ENCODE data around the gene CRIP3. TPM values are rescaled to one million over a fixed set of nuclear protein-coding genes. Genes with fewer than 3 reads are reported as not detected.

The CRIP3 gene
- total and polyA plus RNA-seq, 2 of the 13 experiments (the other 11 are each of a cell fraction or from before 2014, with no cell fraction given), result 6.3 to 9.3 TPM

DNA sequence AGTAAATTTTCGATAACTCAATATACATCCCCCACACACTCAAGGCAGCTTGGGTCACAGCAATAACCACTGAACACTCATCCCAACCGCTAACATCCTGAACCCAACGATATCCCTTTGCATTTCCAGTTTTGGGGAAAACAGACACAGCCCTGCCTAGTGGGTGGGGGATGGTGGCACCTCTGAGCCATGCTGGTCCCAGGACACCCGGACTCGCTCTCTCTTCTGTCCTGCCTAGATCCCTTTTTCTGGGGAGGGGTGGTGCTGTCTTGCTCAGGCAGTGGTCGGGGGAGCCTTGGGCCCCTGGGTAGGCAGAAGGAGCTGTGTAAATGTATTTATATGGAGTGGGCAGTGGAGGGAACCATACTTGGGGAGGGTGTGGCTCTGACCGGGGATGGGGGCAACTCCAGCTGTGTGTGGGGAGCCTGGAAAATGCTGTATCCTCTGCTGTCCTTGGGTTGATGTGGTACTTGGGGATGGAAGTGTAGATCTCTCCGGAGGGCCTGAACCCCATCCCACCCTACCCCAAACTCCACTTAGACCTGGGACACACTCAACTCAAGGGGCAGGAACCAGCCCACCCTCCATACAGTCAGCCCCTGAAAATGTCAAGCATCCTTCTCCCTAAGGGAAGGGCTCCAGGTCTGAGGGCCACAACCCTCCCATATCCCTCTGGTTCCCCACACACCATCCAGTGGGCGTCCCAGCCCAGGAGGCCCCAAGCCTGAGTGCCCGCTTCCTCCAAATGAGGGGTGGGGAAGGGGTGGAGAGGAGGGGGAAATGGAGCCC is 34.3 kb downstream of the CRIP3 start (continued):
- TF ChIP-seq RERE (CRISPR knock-in tag; IDR thresholded peaks at IDR 0.05; ENCODE audit: low read depth), result no peak
- TF ChIP-seq ZNF577 (CRISPR knock-in tag; IDR thresholded peaks at IDR 0.05; ENCODE audit: borderline replicate concordance, low read depth), result no peak
- TF ChIP-seq SOX6 (IDR thresholded peaks at IDR 0.05), result no peak
- TF ChIP-seq SOX6 (CRISPR knock-in tag; IDR thresholded peaks at IDR 0.05), result no peak
- TF ChIP-seq ZNF7 (CRISPR knock-in tag; IDR thresholded peaks at IDR 0.05), result no peak
- no peak; the same call in 1 of the 2 replicates for TF ChIP-seq KDM6A (CRISPR knock-in tag; IDR thresholded peaks at IDR 0.05; ENCODE audit: low read depth)
- TF ChIP-seq NR3C1 (CRISPR knock-in tag; IDR thresholded peaks at IDR 0.05), result no peak
- TF ChIP-seq POLR2AphosphoS5 (IDR thresholded peaks at IDR 0.05; ENCODE audit: low read depth, low read length), result no peak; the same call in 1 of the 2 replicates
- TF ChIP-seq DMAP1 (CRISPR knock-in tag; IDR thresholded peaks at IDR 0.05), result no peak
- no peak for TF ChIP-seq GLMP (CRISPR knock-in tag; IDR thresholded peaks at IDR 0.05; ENCODE audit: borderline replicate concordance)
- TF ChIP-seq NCOR1 (IDR thresholded peaks at IDR 0.05; ENCODE audit: borderline replicate concordance, low read length), result no peak
- no peak for TF ChIP-seq MEIS2 (CRISPR knock-in tag; IDR thresholded peaks at IDR 0.05)
- TF ChIP-seq ZNF383 (CRISPR knock-in tag; IDR thresholded peaks at IDR 0.05; ENCODE audit: borderline replicate concordance), result no peak
- peak; percentile 5; the same call in 1 of the 2 replicates for TF ChIP-seq PATZ1 (CRISPR knock-in tag; IDR thresholded peaks at IDR 0.05)
- TF ChIP-seq, protein P1, sequence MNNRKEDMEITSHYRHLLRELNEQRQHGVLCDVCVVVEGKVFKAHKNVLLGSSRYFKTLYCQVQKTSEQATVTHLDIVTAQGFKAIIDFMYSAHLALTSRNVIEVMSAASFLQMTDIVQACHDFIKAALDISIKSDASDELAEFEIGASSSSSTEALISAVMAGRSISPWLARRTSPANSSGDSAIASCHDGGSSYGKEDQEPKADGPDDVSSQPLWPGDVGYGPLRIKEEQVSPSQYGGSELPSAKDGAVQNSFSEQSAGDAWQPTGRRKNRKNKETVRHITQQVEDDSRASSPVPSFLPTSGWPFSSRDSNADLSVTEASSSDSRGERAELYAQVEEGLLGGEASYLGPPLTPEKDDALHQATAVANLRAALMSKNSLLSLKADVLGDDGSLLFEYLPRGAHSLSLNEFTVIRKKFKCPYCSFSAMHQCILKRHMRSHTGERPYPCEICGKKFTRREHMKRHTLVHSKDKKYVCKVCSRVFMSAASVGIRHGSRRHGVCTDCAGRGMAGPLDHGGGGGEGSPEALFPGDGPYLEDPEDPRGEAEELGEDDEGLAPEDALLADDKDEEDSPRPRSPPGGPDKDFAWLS (CRISPR knock-in tag; IDR thresholded peaks at IDR 0.05; ENCODE audit: borderline replicate concordance), result no peak; the same call in 1 of the 2 replicates
- no peak for TF ChIP-seq MTF2 (CRISPR knock-in tag; IDR thresholded peaks at IDR 0.05; ENCODE audit: borderline replicate concordance)
